Measurements from ENCODE around the gene MTR. TPM values are rescaled to one million over a fixed set of nuclear protein-coding genes. Genes with fewer than 3 reads are reported as not detected.

The MTR gene
- 46.4 TPM for total RNA-seq

GRCh38 chr1:236795035-236795756 is at the start of gene MTR:
TSS of gene MTR (plus strand) at chr1:236795292. CDS start at chr1:236795704, 412 bp downstream.
- peak; percentile 99 for DNase-seq (ENCODE audit: low spot score)

- DNase-seq (ENCODE audit: low spot score), result no peak
Measured at GRCh38 chr1:236746785-236747184, 48.3 kb upstream of the MTR start.

- DNase-seq (ENCODE audit: low spot score), result no peak
Measured at GRCh38 chr1:236747311-236747985, 47.6 kb upstream of the MTR start.

- DNase-seq (ENCODE audit: low spot score), result no peak
Measured at GRCh38 chr1:236748268-236748870, 46.7 kb upstream of the MTR start.

GRCh38 chr1:236750928-236751327 is 44.2 kb upstream of the MTR start:
- no peak for DNase-seq (ENCODE audit: low spot score)

GRCh38 chr1:236751385-236751784 is 43.7 kb upstream of the MTR start:
- DNase-seq (ENCODE audit: low spot score), result no peak

GRCh38 chr1:236751935-236752334 is 43.2 kb upstream of the MTR start:
- DNase-seq (ENCODE audit: low spot score), result no peak

GRCh38 chr1:236753516-236753915 is 41.6 kb upstream of the MTR start:
- peak; percentile 16 for DNase-seq (ENCODE audit: low spot score)

- DNase-seq (ENCODE audit: low spot score), result no peak
Measured at GRCh38 chr1:236753964-236754363, 41.1 kb upstream of the MTR start.

- no peak for DNase-seq (ENCODE audit: low spot score)
Measured at GRCh38 chr1:236754525-236755210, 40.4 kb upstream of the MTR start.

- no peak for DNase-seq (ENCODE audit: low spot score)
Measured at GRCh38 chr1:236757640-236758039, 37.5 kb upstream of the MTR start.

GRCh38 chr1:236759252-236759859 is 35.7 kb upstream of the MTR start:
- DNase-seq (ENCODE audit: low spot score), result no peak

GRCh38 chr1:236760480-236760879 is 34.6 kb upstream of the MTR start:
- no peak for DNase-seq (ENCODE audit: low spot score)

GRCh38 chr1:236760986-236761385 is 34.1 kb upstream of the MTR start:
- no peak for DNase-seq (ENCODE audit: low spot score)

GRCh38 chr1:236761397-236762132 is 33.5 kb upstream of the MTR start:
- DNase-seq (ENCODE audit: low spot score), result no peak

- no peak for DNase-seq (ENCODE audit: low spot score)
Measured at GRCh38 chr1:236762410-236762809, 32.7 kb upstream of the MTR start.

GRCh38 chr1:236765831-236766230 is 29.3 kb upstream of the MTR start:
- DNase-seq (ENCODE audit: low spot score), result no peak

- no peak for DNase-seq (ENCODE audit: low spot score)
Measured at GRCh38 chr1:236766506-236766905, 28.6 kb upstream of the MTR start.

- no peak for DNase-seq (ENCODE audit: low spot score)
Measured at GRCh38 chr1:236767276-236767675, 27.8 kb upstream of the MTR start.

- DNase-seq (ENCODE audit: low spot score), result no peak
Measured at GRCh38 chr1:236768601-236769000, 26.5 kb upstream of the MTR start.

- no peak for DNase-seq (ENCODE audit: low spot score)
Measured at GRCh38 chr1:236773919-236774318, 21.2 kb upstream of the MTR start.
